ENCODE results near the gene P4HTM.

DNA sequence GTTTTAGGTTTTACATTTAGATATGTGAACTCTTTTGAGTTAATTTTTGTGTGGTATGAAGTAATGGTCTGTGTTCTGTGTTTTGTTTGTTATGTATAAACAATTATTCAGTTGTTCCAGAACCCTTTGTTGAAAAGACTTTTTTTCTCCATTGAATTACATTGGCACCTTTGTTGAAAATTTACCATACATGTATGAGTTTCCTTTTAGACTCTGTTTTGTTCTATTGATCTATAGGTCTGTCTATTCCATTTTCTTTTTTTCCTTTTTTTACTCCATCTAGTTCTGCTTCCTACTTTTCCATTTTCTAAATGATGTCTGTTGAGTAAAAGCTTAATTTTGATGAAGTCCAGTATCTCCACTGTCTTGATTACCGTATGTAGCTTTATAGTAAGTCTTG, 40.0 kb upstream of the P4HTM start:
- TF ChIP-seq, protein P1, sequence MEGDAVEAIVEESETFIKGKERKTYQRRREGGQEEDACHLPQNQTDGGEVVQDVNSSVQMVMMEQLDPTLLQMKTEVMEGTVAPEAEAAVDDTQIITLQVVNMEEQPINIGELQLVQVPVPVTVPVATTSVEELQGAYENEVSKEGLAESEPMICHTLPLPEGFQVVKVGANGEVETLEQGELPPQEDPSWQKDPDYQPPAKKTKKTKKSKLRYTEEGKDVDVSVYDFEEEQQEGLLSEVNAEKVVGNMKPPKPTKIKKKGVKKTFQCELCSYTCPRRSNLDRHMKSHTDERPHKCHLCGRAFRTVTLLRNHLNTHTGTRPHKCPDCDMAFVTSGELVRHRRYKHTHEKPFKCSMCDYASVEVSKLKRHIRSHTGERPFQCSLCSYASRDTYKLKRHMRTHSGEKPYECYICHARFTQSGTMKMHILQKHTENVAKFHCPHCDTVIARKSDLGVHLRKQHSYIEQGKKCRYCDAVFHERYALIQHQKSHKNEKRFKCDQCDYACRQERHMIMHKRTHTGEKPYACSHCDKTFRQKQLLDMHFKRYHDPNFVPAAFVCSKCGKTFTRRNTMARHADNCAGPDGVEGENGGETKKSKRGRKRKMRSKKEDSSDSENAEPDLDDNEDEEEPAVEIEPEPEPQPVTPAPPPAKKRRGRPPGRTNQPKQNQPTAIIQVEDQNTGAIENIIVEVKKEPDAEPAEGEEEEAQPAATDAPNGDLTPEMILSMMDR (IDR thresholded peaks at IDR 0.05): no peak
- TF ChIP-seq EZH2 (IDR thresholded peaks at IDR 0.05; ENCODE audit: borderline replicate concordance, insufficient read depth, low read depth, low read length, poor library complexity, severe bottlenecking): no peak

Measured in B cell (primary cell).